ENCODE data around the gene LMAN2.
"Not testable (repeated sequence)": the region's sequence is repeated elsewhere in the genome, so short reads cannot be mapped to it uniquely, and the experiment has no call there.

The LMAN2 gene

GRCh38 chr5:177306674-177307543 lies 44.6 kb downstream of the LMAN2 start:
- no peak for DNase-seq (ENCODE audit: low spot score)

DNA sequence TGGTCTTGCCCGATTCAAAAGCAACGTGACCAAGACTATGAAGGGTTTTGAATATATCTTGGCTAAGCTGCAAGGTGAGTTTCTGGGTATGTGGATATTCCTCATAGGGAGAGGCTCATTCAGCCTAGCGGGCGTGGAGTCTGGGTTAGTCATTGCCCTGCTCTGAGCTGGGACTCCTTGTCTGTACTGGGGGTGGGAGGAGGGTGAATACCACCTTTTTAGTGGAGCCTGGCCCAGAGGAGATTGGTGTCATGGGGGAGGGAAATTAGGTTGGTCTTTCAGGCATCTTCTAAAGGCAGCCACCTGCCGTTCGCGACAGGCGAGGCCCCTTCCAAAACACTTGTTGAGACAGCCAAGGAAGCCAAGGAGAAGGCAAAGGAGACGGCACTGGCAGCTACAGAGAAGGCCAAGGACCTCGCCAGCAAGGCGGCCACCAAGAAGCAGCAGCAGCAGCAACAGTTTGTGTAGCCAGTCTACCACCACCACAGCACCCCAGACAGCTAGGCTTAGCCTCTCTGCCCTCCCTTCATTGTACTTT lies 45.3 kb downstream of the LMAN2 start:
- DNase-seq (ENCODE audit: low spot score) = not testable (repeated sequence)

DNA sequence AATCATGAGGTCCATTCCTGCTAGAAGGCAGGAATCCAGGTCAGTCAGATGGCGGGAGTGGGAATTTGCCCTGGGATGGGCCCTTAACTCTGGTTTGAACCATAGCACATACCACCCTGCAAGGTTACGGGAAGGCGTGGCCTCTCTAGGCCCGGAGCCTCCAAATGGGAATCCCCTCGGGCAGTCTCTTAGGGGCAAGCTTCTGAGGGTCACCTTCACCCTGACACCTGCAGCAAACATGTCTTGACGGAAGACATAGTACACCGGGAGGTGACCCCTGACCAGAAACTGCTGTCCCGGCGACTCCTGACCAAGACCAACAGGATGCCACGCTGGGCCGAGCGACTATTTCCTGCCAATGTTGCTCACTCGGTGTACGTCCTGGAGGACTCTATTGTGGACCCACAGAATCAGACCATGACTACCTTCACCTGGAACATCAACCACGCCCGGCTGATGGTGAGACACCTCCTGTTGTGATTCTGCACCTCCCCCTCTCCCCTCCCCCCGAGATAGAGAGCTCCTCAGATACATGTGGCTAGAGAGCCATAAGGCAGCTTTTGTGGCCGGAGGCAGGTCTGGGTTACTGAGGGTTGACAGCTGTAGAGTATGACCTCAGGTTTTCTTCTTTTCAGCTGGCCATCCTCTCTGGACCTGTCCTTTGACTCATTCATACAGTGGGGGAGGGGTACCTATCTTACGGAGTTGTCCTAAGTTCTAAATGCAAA lies 46.9 kb downstream of the LMAN2 start:
- DNase-seq (ENCODE audit: low spot score) = no peak

GRCh38 chr5:177303925-177304391 lies 47.5 kb downstream of the LMAN2 start:
- DNase-seq (ENCODE audit: low spot score) = no peak

DNA sequence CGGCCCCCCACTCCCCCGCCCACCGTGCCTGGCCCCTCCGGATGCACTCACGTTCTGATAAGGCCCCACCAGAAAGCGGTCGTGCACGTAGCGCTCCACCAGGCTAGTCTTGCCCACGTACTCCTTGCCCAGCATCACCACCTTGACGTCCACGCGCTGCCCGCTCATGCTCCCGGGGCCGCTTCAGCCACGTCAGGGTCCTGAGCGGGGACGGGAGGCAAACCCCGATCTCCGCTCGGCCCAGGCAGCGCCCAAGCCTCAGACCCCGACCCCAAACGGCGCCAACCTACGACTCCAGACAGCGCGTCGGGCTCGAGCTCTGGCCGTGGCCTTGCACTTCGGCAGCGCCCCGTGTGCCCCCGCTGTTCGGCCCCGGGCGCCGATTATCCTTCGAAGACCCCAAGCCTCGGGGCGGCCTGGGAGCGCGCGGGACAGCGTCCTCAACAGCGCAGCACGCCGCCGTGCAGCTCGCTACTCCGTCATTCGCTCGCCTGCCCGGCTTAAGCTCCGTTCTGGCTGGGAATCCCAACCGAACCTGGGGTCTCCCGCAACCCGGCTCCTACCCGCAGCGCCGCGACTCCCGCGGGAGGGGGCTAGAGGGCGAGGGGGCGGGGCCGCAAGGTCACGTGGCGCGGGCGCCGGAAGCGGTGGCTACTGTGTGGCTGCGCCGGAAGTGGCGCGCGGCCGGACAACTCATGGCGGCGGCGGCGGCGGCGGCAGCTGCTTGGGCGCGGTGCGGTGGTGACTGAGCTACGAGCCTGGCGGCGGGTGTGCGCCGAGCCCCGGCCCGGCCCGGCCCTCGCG lies 48.1 kb downstream of the LMAN2 start, which contains the start of the genes PRELID1 and RAB24:
Gene PRELID1 (plus strand): TSS at position 679 of the 804 bp plus-strand sequence. CDS start 187 bp downstream, outside the sequence.
Gene RAB24 (minus strand): TSS at position 599 of the 804 bp plus-strand sequence. CDS start 431 bp downstream, at position 168.
- DNase-seq (ENCODE audit: low spot score) = peak; percentile 90

GRCh38 chr5:177302354-177303110 lies 48.9 kb downstream of the LMAN2 start:
- no peak for DNase-seq (ENCODE audit: low spot score)

- DNase-seq (ENCODE audit: low spot score) = no peak
These were observed 49.8 kb downstream of the LMAN2 start for GRCh38 chr5:177301503-177302165.

GRCh38 chr5:177300951-177301350 lies 50.5 kb downstream of the LMAN2 start:
- no peak for DNase-seq (ENCODE audit: low spot score)

GRCh38 chr5:177300236-177300880 lies 51.1 kb downstream of the LMAN2 start:
- DNase-seq (ENCODE audit: low spot score) = no peak

DNA sequence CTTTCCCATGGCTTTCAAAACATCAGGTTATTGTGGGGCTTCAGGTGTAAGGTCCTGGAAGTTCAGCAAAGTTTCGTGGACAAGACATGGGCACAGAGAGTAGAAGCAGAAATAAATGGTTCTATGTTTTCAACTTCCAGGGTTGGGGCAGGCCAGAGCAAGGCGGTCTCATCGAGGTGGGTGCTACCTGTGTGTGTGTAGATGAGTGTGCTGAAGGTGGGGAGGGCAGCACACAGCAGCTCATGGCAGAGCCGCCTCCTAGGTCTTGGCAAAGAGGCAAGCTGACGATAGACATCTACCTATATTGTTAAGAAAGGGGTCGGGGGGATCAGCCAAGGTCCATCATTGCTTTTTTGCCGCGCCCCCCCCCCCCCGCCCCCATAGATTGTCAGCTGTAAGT lies 51.8 kb downstream of the LMAN2 start:
- DNase-seq (ENCODE audit: low spot score) = no peak

- DNase-seq (ENCODE audit: low spot score) = no peak
These were observed 53.5 kb downstream of the LMAN2 start for GRCh38 chr5:177297922-177298321.

GRCh38 chr5:177296581-177296980 lies 54.9 kb downstream of the LMAN2 start:
- no peak for DNase-seq (ENCODE audit: low spot score)

DNA sequence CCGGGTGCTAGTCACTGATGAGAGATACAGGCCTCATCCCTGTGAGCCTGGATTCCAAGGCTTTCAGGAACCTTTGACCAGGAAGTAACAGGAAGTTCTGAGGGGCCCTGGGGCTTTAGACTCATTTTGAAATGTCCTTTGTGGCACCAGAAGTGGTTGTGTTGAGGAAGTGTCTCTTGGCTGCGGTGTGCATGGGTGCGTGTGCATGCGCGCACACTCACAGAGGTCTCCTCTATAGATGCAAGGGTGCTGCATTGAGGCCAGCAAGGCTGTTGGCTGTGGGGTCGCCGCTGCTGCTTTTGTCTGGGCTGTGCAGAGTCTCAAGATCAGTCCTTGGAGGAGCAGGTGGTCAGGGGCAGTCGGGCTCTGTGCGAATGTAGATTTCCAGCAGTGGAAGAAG lies 55.5 kb downstream of the LMAN2 start:
- no peak for DNase-seq (ENCODE audit: low spot score)

DNA sequence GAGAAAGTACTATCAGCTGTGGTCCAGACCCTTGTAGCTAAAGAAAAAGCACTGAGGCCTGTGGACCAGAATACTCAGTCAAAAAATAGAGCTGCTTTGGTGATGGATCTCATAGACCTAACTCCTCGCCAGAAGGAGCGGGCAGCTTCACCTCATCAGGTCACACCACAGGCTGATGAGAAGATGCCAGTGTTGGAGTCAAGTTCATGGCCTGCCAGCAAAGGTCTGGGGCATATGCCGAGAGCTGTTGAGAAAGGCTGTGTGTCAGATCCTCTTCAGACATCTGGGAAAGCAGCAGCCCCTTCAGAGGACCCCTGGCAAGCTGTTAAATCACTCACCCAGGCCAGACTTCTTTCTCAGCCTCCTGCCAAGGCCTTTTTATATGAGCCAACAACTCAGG lies 56.8 kb downstream of the LMAN2 start:
- DNase-seq (ENCODE audit: low spot score) = no peak

DNA sequence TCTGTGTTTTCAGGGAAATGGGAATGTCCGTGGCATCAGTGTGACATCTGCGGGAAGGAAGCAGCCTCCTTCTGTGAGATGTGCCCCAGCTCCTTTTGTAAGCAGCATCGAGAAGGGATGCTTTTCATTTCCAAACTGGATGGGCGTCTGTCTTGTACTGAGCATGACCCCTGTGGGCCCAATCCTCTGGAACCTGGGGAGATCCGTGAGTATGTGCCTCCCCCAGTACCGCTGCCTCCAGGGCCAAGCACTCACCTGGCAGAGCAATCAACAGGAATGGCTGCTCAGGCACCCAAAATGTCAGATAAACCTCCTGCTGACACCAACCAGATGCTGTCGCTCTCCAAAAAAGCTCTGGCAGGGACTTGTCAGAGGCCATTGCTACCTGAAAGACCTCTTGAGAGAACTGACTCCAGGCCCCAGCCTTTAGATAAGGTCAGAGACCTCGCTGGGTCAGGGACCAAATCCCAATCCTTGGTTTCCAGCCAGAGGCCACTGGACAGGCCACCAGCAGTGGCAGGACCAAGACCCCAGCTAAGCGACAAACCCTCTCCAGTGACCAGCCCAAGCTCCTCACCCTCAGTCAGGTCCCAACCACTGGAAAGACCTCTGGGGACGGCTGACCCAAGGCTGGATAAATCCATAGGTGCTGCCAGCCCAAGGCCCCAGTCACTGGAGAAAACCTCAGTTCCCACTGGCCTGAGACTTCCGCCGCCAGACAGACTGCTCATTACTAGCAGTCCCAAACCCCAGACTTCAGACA lies 57.5 kb downstream of the LMAN2 start:
- DNase-seq (ENCODE audit: low spot score) = no peak

- DNase-seq (ENCODE audit: low spot score) = no peak
These were observed 59.7 kb downstream of the LMAN2 start for GRCh38 chr5:177291735-177292134.

DNA sequence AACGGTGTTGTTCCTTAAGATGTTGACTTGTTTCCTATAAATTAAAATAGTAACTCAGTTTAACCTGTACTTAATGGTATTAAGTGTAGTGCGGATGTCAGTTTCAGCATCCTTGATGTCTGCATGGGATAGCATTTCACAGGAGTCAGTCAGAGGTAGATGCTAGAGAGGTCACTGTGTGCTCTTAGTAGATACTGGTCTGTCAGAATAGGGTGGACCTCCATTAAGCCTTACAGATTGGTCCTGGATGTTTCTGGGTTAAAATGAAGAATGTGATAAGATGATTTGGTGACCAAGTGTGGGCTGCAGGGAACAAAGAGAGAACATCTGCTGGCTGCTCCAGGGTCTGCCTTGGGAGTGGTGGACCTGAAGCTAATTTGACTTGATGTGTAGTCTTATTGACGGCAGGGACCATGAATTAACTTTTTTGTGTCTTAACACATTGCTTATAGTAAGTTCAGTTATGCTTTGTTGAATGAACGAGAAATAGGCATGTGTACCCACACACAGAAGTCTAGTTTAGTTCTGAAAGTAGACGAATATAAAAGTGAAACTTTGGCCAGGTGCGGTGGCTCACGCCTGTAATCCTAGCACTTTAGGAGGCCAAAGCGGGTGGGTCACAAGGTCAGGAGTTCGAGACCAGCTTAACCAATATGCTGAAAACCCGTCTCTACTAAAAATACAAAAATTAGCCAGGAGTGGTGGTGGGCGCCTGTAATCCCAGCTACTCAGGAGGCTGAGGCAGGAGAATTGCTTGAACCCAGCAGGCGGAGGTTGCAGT lies 60.5 kb downstream of the LMAN2 start:
- DNase-seq (ENCODE audit: low spot score) = no peak

- DNase-seq (ENCODE audit: low spot score) = no peak
These were observed 63.3 kb downstream of the LMAN2 start for GRCh38 chr5:177288191-177288590.
